ENCODE results near the gene SLC1A3.

Gene SLC1A3

DNA sequence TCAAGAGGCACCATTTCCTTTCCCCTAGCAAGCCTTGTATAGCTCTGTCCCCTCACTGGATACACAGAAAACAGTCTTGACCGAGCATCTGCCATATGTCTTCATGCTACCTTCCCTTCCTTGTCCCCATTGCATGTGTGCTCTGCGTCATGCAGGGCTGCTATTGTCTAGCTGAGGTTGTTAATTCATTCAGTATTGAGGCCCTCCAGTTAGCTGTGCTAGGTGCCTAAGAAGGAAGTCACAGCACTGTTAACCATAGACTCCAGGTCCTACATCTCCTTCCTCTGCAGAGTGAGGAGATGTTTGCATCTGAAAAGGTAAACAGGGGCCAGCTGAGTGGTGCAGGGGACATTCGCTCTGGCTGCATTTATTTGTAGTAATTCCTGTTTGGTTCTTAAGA, 48.2 kb downstream of the SLC1A3 start:
- DNase-seq (ENCODE audit: low read depth) = no peak
- H3K4me3 ChIP-seq (ENCODE audit: low read depth, low read length) = no peak overlapping the region
- TF ChIP-seq, protein P1, sequence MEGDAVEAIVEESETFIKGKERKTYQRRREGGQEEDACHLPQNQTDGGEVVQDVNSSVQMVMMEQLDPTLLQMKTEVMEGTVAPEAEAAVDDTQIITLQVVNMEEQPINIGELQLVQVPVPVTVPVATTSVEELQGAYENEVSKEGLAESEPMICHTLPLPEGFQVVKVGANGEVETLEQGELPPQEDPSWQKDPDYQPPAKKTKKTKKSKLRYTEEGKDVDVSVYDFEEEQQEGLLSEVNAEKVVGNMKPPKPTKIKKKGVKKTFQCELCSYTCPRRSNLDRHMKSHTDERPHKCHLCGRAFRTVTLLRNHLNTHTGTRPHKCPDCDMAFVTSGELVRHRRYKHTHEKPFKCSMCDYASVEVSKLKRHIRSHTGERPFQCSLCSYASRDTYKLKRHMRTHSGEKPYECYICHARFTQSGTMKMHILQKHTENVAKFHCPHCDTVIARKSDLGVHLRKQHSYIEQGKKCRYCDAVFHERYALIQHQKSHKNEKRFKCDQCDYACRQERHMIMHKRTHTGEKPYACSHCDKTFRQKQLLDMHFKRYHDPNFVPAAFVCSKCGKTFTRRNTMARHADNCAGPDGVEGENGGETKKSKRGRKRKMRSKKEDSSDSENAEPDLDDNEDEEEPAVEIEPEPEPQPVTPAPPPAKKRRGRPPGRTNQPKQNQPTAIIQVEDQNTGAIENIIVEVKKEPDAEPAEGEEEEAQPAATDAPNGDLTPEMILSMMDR (IDR thresholded peaks at IDR 0.05; ENCODE audit: low read depth, low read length, missing control alignments) = no peak

DNA sequence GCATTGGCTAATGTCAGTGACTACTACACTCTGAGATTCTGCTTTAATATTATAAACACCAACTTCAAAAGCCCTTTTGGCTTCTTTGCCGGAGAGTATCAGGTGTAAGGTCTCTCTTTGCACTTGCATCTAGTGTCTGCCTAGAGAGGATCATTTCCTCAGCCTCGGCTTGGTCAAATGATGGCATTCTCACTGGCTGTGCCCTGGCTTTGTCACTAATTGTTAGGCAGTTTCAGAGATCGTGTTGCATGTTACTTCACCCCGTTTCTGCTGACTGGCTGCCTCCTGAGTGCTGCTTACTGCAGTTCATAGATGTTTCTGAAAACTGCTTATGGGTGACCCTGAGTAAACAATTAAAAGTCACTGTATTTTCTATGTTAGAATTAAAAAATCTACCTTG, 48.8 kb downstream of the SLC1A3 start:
- no peak for DNase-seq (ENCODE audit: low read depth)
- no peak overlapping the region for H3K4me3 ChIP-seq (ENCODE audit: low read depth, low read length)
- TF ChIP-seq, protein P1 (IDR thresholded peaks at IDR 0.05; ENCODE audit: low read depth, low read length, missing control alignments) = no peak

DNA sequence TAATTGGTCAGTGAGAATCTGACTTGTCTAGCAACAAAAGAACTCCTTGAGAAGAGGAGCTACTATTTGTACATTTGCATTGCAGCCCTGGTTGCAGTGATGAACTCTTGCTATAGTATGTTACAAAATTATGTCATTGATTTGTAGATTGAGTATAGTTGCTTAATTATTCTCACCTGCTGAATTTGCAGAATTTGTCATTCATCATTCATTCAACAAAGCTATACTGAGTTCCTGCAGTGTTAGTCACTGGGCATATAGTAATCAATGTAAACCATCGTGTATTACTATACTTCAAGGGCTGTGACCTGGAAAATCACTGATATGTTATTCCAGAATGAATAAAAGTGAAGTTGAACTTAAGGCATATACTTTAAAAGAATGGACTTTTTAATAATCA, 50.1 kb downstream of the SLC1A3 start:
- TF ChIP-seq, protein P1 (IDR thresholded peaks at IDR 0.05; ENCODE audit: low read depth, low read length, missing control alignments) = no peak
- no peak overlapping the region for H3K4me3 ChIP-seq (ENCODE audit: low read depth, low read length)
- DNase-seq (ENCODE audit: low read depth) = no peak

DNA sequence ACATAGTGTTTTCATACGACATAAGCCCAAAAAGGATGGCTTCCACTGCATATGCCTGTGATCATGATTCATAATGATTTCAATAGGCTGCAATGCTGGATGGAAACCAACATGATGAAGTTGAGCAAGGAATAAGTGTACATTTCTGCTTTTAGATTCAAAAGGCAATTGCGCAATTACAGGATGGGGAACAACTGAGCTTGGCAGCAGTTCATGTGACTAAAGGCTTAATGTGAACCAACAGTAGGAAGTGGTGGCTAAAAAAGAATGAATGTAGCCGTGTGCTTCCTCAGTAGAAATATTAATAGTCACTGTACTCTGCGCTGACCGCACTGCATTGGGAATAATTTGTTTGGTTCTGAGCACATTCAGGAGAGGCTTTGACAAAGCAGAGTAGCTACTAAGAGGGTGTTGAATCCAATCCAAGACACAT, 51.2 kb downstream of the SLC1A3 start:
- no peak overlapping the region for H3K4me3 ChIP-seq (ENCODE audit: low read depth, low read length)
- TF ChIP-seq, protein P1 (IDR thresholded peaks at IDR 0.05; ENCODE audit: low read depth, low read length, missing control alignments) = no peak
- no peak for DNase-seq (ENCODE audit: low read depth)

DNA sequence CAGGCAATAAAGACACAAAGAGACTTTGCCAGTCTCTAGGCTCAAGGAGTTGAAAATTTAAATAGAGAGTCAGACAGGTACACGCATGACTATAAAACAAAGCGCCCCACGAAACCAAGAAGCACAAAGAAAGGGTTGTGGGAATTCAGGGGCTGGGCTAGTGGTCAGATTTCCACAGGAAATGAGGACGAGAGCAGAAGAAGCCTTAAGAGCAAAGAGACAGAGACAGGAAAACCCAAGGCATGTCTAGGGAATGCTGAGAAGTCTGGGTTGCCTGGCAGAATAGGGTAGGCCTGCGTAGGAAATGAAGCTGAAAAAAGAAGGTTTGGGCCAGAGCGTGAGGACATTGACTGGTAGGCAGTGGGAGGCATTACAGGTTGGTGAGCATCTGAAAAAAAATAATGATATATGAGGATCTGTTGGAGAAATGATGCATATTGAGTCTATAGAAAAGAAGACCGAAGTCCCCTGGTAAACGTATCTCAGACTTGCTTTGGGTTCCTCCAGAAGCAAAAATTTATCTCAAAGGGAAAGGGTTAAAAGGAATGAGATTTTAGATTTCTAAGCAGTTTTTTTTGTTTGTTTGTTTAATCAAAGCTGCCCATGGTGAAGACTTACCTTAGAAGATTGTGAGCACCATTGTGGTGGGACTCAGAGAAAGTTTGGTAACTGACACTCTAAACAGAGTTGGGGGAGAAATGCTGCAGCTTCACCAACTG, 51.8 kb downstream of the SLC1A3 start:
- DNase-seq (ENCODE audit: low read depth) = no peak
- TF ChIP-seq, protein P1 (IDR thresholded peaks at IDR 0.05; ENCODE audit: low read depth, low read length, missing control alignments) = no peak
- H3K4me3 ChIP-seq (ENCODE audit: low read depth, low read length) = no peak overlapping the region

DNA sequence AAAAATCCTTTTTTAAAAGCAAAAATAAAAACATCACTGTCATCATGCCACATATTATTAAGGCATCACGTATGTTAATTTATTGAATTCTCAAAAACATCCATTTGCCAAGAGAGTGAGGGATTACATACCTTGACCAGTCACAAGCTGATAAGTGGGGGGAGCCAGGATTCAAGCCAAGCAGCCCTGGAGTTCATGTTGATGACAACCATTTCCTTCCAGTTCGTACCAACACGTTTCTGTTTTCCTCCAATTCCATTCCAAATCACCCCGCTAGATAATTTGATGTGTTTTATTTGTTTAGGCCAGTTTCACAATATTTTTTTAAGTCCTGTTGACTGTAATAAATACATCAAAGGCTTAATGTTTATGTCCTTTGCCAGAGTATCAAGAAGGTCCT, 53.0 kb downstream of the SLC1A3 start:
- H3K4me3 ChIP-seq (ENCODE audit: low read depth, low read length) = no peak overlapping the region
- TF ChIP-seq, protein P1 (IDR thresholded peaks at IDR 0.05; ENCODE audit: low read depth, low read length, missing control alignments) = no peak
- no peak for DNase-seq (ENCODE audit: low read depth)
